Trophoblast cell (in vitro differentiated cells and primary cell): ENCODE measurements around the gene ANO10.

Source experiments
- DNase-seq, 2 donors: peaks; one replicate each; pipeline ENCODE4 v3.0.0-alpha.2; 2016
- H2AFZ ChIP-seq: 2 replicates; pipeline ENCODE4 v1.6.1; 2013; ENCODE audit warnings: low read length, moderate library complexity, mild to moderate bottlenecking; ENCODE audit not compliant: insufficient read depth, poor library complexity
- H2AK5ac ChIP-seq: 2 replicates; pipeline ENCODE4 v1.6.1; 2013; ENCODE audit warnings: mild to moderate bottlenecking, low read length
- H2BK120ac ChIP-seq: 2 replicates; pipeline ENCODE4 v1.6.1; 2013; ENCODE audit warnings: low read length, mild to moderate bottlenecking, moderate library complexity; ENCODE audit not compliant: insufficient read depth, poor library complexity
- H2BK12ac ChIP-seq: 2 replicates; pipeline ENCODE4 v1.6.1; 2013; ENCODE audit warnings: mild to moderate bottlenecking, low read length, moderate library complexity
- H2BK5ac ChIP-seq: 2 replicates; pipeline ENCODE4 v1.6.1; 2013; ENCODE audit warnings: low read length, low read depth, moderate library complexity, mild to moderate bottlenecking; ENCODE audit not compliant: poor library complexity
- H3K14ac ChIP-seq: 2 replicates; pipeline ENCODE4 v1.6.1; 2013; ENCODE audit warnings: mild to moderate bottlenecking, low read length
- H3K18ac ChIP-seq: 2 replicates; pipeline ENCODE4 v1.6.1; 2013; ENCODE audit warnings: mild to moderate bottlenecking, low read length
- H3K23ac ChIP-seq: 2 replicates; pipeline ENCODE4 v1.6.1; 2013; ENCODE audit warnings: low read length
- H3K27ac ChIP-seq: 2 replicates; pipeline ENCODE4 v1.5.1; 2013; ENCODE audit warnings: low read depth, mild to moderate bottlenecking, inconsistent platforms, low read length, moderate library complexity
- H3K27me3 ChIP-seq: 2 replicates; pipeline ENCODE4 v1.6.1; 2013; ENCODE audit warnings: inconsistent platforms, mild to moderate bottlenecking, low read length, moderate library complexity; ENCODE audit not compliant: insufficient read depth
- H3K36me3 ChIP-seq, 2 experiments: 1 replicate in 1 of 2; 2 replicates in 1 of 2; pipeline ENCODE4 v1.6.1; 2013; ENCODE audit warnings: low read length in 2 of 2, mild to moderate bottlenecking in 2 of 2, moderate library complexity in 1 of 2; ENCODE audit not compliant: insufficient read depth in 2 of 2, control insufficient read depth in 1 of 2
- H3K4ac ChIP-seq: 2 replicates; pipeline ENCODE4 v1.6.1; 2013; ENCODE audit warnings: low read depth, mild to moderate bottlenecking, low read length, moderate library complexity
- H3K4me1 ChIP-seq, 2 experiments: 1 replicate in 1 of 2; 2 replicates in 1 of 2; pipeline ENCODE4 v1.6.1; 2013; ENCODE audit warnings: low read length in 2 of 2, mild to moderate bottlenecking in 2 of 2, moderate library complexity in 1 of 2; ENCODE audit not compliant: insufficient read depth in 2 of 2, control insufficient read depth in 1 of 2
- H3K4me2 ChIP-seq: 2 replicates; pipeline ENCODE4 v1.6.1; 2013; ENCODE audit warnings: inconsistent platforms, mild to moderate bottlenecking, low read length, moderate library complexity
- H3K4me3 ChIP-seq: 2 replicates; pipeline ENCODE4 v1.5.1; 2013; ENCODE audit warnings: mild to moderate bottlenecking, low read depth, low read length, inconsistent platforms
- H3K79me1 ChIP-seq: one replicate; pipeline ENCODE4 v1.6.1; 2013; ENCODE audit warnings: low read length
- H3K79me2 ChIP-seq: 2 replicates; pipeline ENCODE4 v1.6.1; 2013; ENCODE audit warnings: low read length, mild to moderate bottlenecking; ENCODE audit not compliant: control insufficient read depth, insufficient read depth, poor library complexity
- H3K9ac ChIP-seq: 2 replicates; pipeline ENCODE4 v1.6.1; 2013; ENCODE audit warnings: mild to moderate bottlenecking, low read length
- H3K9me3 ChIP-seq: 2 replicates; pipeline ENCODE4 v1.6.1; 2013; ENCODE audit warnings: low read depth, mild to moderate bottlenecking, control low read depth, inconsistent platforms, low read length; ENCODE audit not compliant: insufficient read depth
- H4K12ac ChIP-seq: 2 replicates; pipeline ENCODE4 v1.6.1; 2013; ENCODE audit warnings: low read depth, mild to moderate bottlenecking, low read length, moderate library complexity
- H4K8ac ChIP-seq: 2 replicates; pipeline ENCODE4 v1.6.1; 2013; ENCODE audit warnings: low read depth, mild to moderate bottlenecking, low read length, moderate library complexity
- H4K91ac ChIP-seq: one replicate; pipeline ENCODE4 v1.6.1; 2013; ENCODE audit warnings: low read depth, mild to moderate bottlenecking, low read length, moderate library complexity
- WGBS: extraction: QIAGEN DNeasy Blood & Tissue Kit; methylation state at CpG from one replicate; pipeline ENCODE4 v1.1.7; 2013; ENCODE audit warnings: missing lambda C conversion rate; ENCODE audit not compliant: insufficient read length, insufficient coverage; ENCODE audit errors: extremely low coverage; 5-methylcytosine and 5-hydroxymethylcytosine counted together

Gene ANO10

DNA sequence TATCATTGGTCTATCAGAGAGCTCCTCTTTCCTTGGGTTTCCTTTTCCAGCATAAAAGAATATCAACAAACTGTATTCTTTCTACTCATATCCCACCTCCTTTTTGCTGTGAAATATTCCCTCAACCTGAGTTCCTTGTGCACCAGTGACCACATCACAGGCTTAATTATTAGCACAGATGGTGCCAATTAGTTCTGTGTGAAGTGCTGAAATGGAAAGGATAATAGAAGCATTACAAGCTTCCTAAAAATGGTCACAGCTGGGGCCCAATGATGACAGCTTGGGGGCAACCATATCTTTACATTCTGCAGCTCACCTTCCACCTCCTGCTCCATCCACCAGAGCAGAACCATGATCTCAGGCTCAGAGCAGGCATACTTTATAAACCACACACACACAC, 84.6 kb downstream of the ANO10 start:
- no peaks in the 10 kb centered on the region for H3K79me2 ChIP-seq
- H3K9ac ChIP-seq: no peak overlapping the region
- H3K18ac ChIP-seq: no peak overlapping the region
- H3K14ac ChIP-seq: no peak overlapping the region
- no peak overlapping the region for H2BK5ac ChIP-seq
- no peak overlapping the region for H2AFZ ChIP-seq
- H2BK12ac ChIP-seq: no peak overlapping the region
- H2AK5ac ChIP-seq: no peak overlapping the region
- H3K4ac ChIP-seq: no peak overlapping the region
- no peak overlapping the region for H3K23ac ChIP-seq
- no peak overlapping the region for H3K27ac ChIP-seq
- H3K79me1 ChIP-seq: no peaks in the 10 kb centered on the region
- H2BK120ac ChIP-seq: no peak overlapping the region
- H3K27me3 ChIP-seq: no peaks in the 10 kb centered on the region
- no peaks in the 10 kb centered on the region for H3K9me3 ChIP-seq
- no peak for DNase-seq
- H3K4me3 ChIP-seq: no peak overlapping the region
- peaks cover 2 to 4% of the 10 kb centered on the region in 2 experiments for H3K36me3 ChIP-seq
- H4K8ac ChIP-seq: no peak overlapping the region
- no peak overlapping the region for H4K12ac ChIP-seq
- no peak overlapping the region for H3K4me2 ChIP-seq
- no peak overlapping the region for H4K91ac ChIP-seq
- H3K4me1 ChIP-seq: no peaks in the 10 kb centered on the region

DNA sequence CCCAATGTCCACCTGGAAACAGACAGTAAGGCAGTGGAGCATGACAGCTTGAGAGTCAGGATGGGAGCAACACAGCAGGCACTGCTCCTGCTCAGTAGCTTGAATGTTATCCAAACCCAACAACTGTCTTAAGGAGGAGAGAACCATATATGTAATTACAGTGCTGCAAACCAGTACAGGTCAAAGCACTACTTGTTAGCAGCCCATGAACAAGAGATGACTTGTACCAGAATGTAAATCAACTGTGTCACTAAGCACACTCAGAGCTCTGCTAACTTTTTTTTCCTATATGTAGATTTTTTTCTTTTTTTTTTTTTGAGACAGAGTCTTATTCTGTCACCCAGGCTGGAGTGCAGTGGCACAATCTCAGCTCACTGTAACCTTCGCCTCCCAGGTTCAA, 87.1 kb downstream of the ANO10 start:
- no peak overlapping the region for H3K18ac ChIP-seq
- H2AFZ ChIP-seq: no peak overlapping the region
- no peak overlapping the region for H3K4me3 ChIP-seq
- no peak overlapping the region for H3K4ac ChIP-seq
- no peak overlapping the region for H4K12ac ChIP-seq
- H3K27me3 ChIP-seq: no peaks in the 10 kb centered on the region
- no peak overlapping the region for H3K27ac ChIP-seq
- no peak overlapping the region for H2AK5ac ChIP-seq
- no peaks in the 10 kb centered on the region for H3K9me3 ChIP-seq
- DNase-seq: no peak
- no peak overlapping the region for H3K23ac ChIP-seq
- H2BK120ac ChIP-seq: no peak overlapping the region
- no peak overlapping the region for H2BK5ac ChIP-seq
- no peak overlapping the region for H3K14ac ChIP-seq
- H4K8ac ChIP-seq: no peak overlapping the region
- no peaks in the 10 kb centered on the region for H3K79me1 ChIP-seq
- no peak overlapping the region for H2BK12ac ChIP-seq
- no peak overlapping the region for H3K4me2 ChIP-seq
- no peak overlapping the region for H3K9ac ChIP-seq
- no peak overlapping the region for H4K91ac ChIP-seq
- no peaks in the 10 kb centered on the region for H3K4me1 ChIP-seq
- H3K79me2 ChIP-seq: no peaks in the 10 kb centered on the region
- WGBS: no CpG with 5 or more reads among the region's 1 CpG
- H3K36me3 ChIP-seq: peaks cover 2 to 4% of the 10 kb centered on the region in 2 experiments

DNA sequence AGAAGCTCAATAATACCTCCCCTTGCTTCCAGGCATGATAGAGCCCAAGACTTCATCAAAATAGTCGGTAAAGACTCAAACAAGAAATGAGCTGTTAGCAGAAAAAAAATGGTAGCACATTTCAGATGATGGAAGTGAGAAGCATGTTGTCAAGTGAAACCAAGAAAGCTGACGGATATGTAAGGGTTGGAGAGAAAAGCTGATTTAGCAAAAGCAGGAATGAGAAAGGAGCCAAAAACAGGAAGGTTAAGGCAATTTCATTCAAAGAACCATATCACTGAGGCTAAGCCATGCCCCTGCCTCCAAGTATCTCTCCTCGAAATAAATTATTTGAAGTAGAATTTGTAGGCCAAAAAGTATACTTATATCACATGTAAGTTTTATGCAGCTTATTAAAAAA, 88.8 kb downstream of the ANO10 start:
- Histone ChIP-seq H3K4me1 (no peaks in the 10 kb centered on the region), H3K9ac (no peak overlapping the region), H2BK120ac (no peak overlapping the region), H3K23ac (no peak overlapping the region), H4K8ac (no peak overlapping the region), H3K18ac (no peak overlapping the region), H3K4me2 (no peak overlapping the region), H3K4ac (no peak overlapping the region), H4K12ac (no peak overlapping the region), H4K91ac (no peak overlapping the region), H3K36me3 (peaks cover 0 to 4% of the 10 kb centered on the region in 2 experiments), H2AFZ (no peak overlapping the region), H2BK12ac (no peak overlapping the region), H3K4me3 (no peak overlapping the region), H3K79me1 (no peaks in the 10 kb centered on the region), H2AK5ac (no peak overlapping the region), H3K27ac (no peak overlapping the region), H3K79me2 (no peaks in the 10 kb centered on the region), H3K27me3 (no peaks in the 10 kb centered on the region), H3K9me3 (no peaks in the 10 kb centered on the region), H2BK5ac (no peak overlapping the region), H3K14ac (no peak overlapping the region)
- WGBS: no CpG with 5 or more reads among the region's 3 CpGs
- no peak for DNase-seq

GRCh38 chr3:43531835-43532234, 90.0 kb downstream of the ANO10 start:
- H3K9me3 ChIP-seq: no peaks in the 10 kb centered on the region
- no peak overlapping the region for H2AK5ac ChIP-seq
- no peak overlapping the region for H4K12ac ChIP-seq
- H3K27me3 ChIP-seq: no peaks in the 10 kb centered on the region
- H3K14ac ChIP-seq: no peak overlapping the region
- H2AFZ ChIP-seq: no peak overlapping the region
- no peak for DNase-seq
- H3K36me3 ChIP-seq: peaks cover 0 to 4% of the 10 kb centered on the region in 2 experiments
- H3K4ac ChIP-seq: no peak overlapping the region
- H3K23ac ChIP-seq: no peak overlapping the region
- H3K79me1 ChIP-seq: no peaks in the 10 kb centered on the region
- H2BK12ac ChIP-seq: no peak overlapping the region
- H4K8ac ChIP-seq: no peak overlapping the region
- no peak overlapping the region for H2BK5ac ChIP-seq
- H3K4me2 ChIP-seq: no peak overlapping the region
- no peak overlapping the region for H3K4me3 ChIP-seq
- no peak overlapping the region for H4K91ac ChIP-seq
- H3K79me2 ChIP-seq: no peaks in the 10 kb centered on the region
- H3K27ac ChIP-seq: no peak overlapping the region
- WGBS: no CpG with 5 or more reads among the region's 3 CpGs
- H3K18ac ChIP-seq: no peak overlapping the region
- H3K4me1 ChIP-seq: no peaks in the 10 kb centered on the region
- no peak overlapping the region for H2BK120ac ChIP-seq
- H3K9ac ChIP-seq: no peak overlapping the region
